ENCODE measurements around the gene NR1H4. TPM values are rescaled to one million over a fixed set of nuclear protein-coding genes. Genes with fewer than 3 reads are reported as not detected.

NR1H4 gene
- total and polyA plus RNA-seq, 2 donors (not counting 1 experiment from before 2014, with no cell fraction given), result not detected

DNA sequence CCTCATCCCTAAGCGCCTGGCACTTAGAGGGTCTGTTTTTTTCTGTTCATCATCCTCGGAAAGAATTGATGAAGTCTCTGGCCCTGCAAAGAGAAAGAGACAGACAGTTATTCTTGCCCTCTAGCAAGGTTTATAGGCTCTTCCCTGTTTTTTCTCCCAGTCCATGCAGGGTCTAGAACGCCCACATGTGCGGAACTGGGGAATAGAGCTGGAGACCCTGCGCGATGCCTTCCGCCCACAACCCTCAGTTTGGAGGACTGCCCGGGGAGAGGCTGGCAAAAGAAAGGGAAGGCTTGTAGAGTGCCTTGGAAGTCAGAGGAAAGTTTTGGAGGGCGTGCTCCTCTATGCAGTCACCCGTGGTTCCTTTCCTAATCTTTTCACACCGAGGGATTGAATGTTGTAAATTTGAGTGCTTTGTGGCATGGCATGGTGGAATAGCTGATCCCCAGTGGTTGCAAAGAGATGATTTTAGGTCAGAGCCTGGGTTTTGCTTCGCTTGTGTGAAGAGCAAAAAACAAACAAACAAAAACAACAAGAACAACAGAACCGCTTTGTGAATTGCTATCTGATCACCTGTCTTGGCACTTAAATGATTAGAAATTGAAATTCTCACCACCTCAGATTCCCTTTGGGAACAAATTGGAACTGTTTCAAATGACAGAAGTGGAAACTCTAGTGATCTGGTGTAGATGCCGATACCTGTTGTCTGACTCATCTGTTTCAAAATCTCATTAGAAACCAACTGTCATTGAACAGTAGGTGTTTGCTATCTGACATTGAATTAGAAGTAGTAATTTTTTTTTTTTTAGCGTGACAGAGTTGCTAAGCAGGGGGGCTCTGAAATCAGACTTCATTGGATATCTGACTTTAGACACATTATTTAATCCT is 100.8 kb downstream of the NR1H4 start:
- peak overlapping the region; percentile 85 for H3K9ac ChIP-seq (ENCODE audit: low read length)
- H3K79me2 ChIP-seq (ENCODE audit: control insufficient read depth, insufficient read depth, low read length), result no peaks in the 10 kb centered on the region
- DNase-seq, result no peak
- peaks cover 13% of the 10 kb centered on the region for H3K27me3 Mint-ChIP-seq
- peak overlapping the region; percentile 90 for H2AFZ ChIP-seq (ENCODE audit: insufficient read depth, low read depth, low read length, poor library complexity, severe bottlenecking)
- POLR2A ChIA-PET, result no interaction called here
- H3K27ac ChIP-seq (ENCODE audit: low read length in 2 of 2), result no peak overlapping the region
- H3K4me3 Mint-ChIP-seq, result peak overlapping the region; percentile 90
- H3K4me3 ChIP-seq (ENCODE audit: control extremely low read depth in 1 of 5, extremely low read depth in 1 of 5, insufficient read depth in 1 of 5, low read depth in 2 of 5, low read length in 4 of 5), result peak overlapping the region; percentile 32 to 80 (median 66)
- no peak for ATAC-seq (ENCODE audit: low read depth)
- TF ChIP-seq EZH2 (IDR thresholded peaks at IDR 0.05; ENCODE audit: borderline replicate concordance, insufficient read depth, low read depth, low read length, poor library complexity, severe bottlenecking), result no peak
- TF ChIP-seq, protein P1, sequence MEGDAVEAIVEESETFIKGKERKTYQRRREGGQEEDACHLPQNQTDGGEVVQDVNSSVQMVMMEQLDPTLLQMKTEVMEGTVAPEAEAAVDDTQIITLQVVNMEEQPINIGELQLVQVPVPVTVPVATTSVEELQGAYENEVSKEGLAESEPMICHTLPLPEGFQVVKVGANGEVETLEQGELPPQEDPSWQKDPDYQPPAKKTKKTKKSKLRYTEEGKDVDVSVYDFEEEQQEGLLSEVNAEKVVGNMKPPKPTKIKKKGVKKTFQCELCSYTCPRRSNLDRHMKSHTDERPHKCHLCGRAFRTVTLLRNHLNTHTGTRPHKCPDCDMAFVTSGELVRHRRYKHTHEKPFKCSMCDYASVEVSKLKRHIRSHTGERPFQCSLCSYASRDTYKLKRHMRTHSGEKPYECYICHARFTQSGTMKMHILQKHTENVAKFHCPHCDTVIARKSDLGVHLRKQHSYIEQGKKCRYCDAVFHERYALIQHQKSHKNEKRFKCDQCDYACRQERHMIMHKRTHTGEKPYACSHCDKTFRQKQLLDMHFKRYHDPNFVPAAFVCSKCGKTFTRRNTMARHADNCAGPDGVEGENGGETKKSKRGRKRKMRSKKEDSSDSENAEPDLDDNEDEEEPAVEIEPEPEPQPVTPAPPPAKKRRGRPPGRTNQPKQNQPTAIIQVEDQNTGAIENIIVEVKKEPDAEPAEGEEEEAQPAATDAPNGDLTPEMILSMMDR (IDR thresholded peaks at IDR 0.05), result no peak
- peaks cover 14% of the 10 kb centered on the region for H3K4me1 Mint-ChIP-seq
- intact Hi-C loops (cut with micrococcal nuclease), result loop anchor here (5.0 kb wide), 1 partner anchor 307 kb away; the partner anchor contains the start of genes DEPDC4 and SCYL2
- H4K20me1 ChIP-seq (ENCODE audit: control insufficient read depth, insufficient read depth, low read length, poor library complexity, severe bottlenecking), result no peaks in the 10 kb centered on the region
- peaks cover 0 to 12% (median 0%) of the 10 kb centered on the region in 4 experiments for H3K27me3 ChIP-seq (replicated peaks in 1 of 4; ENCODE audit: control extremely low read depth in 1 of 4, control insufficient read depth in 3 of 4, insufficient read depth in 4 of 4, low read length in 3 of 4)
- CTCF ChIA-PET, result interaction anchor here (0.7 kb wide), 1 partner anchor 608 kb away, joined by 4 read pairs; no protein-coding TSS in a partner anchor
- no peaks in the 10 kb centered on the region for H3K9me3 Mint-ChIP-seq (ENCODE audit: insufficient read depth)
- 2% methylated on average over 4 of the region's 15 CpGs for WGBS (ENCODE audit: insufficient coverage)
- peak overlapping the region; percentile 93 for H3K4me2 ChIP-seq (replicated peaks; ENCODE audit: low read depth, low read length, poor library complexity, severe bottlenecking)
- H3K4me1 ChIP-seq (ENCODE audit: control insufficient read depth in 2 of 2, insufficient read depth in 2 of 2, low read length in 2 of 2), result peaks cover 12 to 14% of the 10 kb centered on the region in 2 donors
- H3K9me3 ChIP-seq (ENCODE audit: control extremely low read depth in 1 of 3, control insufficient read depth in 2 of 3, insufficient read depth in 1 of 3, low read length in 2 of 3), result no peaks in the 10 kb centered on the region
- H3K36me3 ChIP-seq (replicated peaks in 1 of 2; ENCODE audit: control extremely low read depth in 1 of 2, control insufficient read depth in 1 of 2, extremely low read depth in 1 of 2, insufficient read depth in 2 of 2, low read length in 1 of 2), result no peaks in the 10 kb centered on the region
- H3K27ac Mint-ChIP-seq, result no peak overlapping the region
